ENCODE results near the gene BAIAP2L1.

GRCh38 chr7:98251601-98252424, 149.1 kb downstream of the BAIAP2L1 start, which contains the start of gene TECPR1:
- no peak for TF ChIP-seq CTCF (IDR thresholded peaks at IDR 0.05)
- peak in 1 of 2 donors; percentile 46 for TF ChIP-seq POLR2A (IDR thresholded peaks at IDR 0.05)

Data from uterus (tissue), 2 donors.